Spleen (tissue), 11 donors: Measurements from ENCODE around the gene JKAMP. TPM values are rescaled to one million over a fixed set of nuclear protein-coding genes. Genes with fewer than 3 reads are reported as not detected.

ENCODE experiments used
- DNase-seq: peaks from one replicate; pipeline ENCODE4 v3.0.0-alpha.2; 2020
- H3K27ac ChIP-seq, 8 donors: fragments of 200-600 bp; sonication (generic) in 7 of 8; 1 replicate in 4 of 8; 2 replicates in 4 of 8; pipeline versions ENCODE4 v1.5.0 to v1.8.0; 2016 to 2021; ENCODE audit warnings: inconsistent platforms in 4 of 8, mild to moderate bottlenecking in 4 of 8, moderate library complexity in 1 of 8
- H3K27me3 ChIP-seq, 7 donors: fragments of 200-600 bp; sonication (generic) in 6 of 7; replicated peaks in 1 of 7; 1 replicate in 4 of 7; 2 replicates in 3 of 7; pipeline versions ENCODE4 v1.5.0 to v1.8.0; 2016 to 2021; ENCODE audit warnings: inconsistent platforms in 3 of 7, mild to moderate bottlenecking in 1 of 7
- H3K36me3 ChIP-seq, 6 donors: fragments of 200-600 bp; sonication (generic) in 5 of 6; 1 replicate in 4 of 6; 2 replicates in 2 of 6; pipeline versions ENCODE4 v1.5.0 to v1.8.0; 2016 to 2021; ENCODE audit warnings: inconsistent platforms in 2 of 6
- H3K4me1 ChIP-seq, 6 donors: fragments of 200-600 bp; sonication (generic) in 5 of 6; 1 replicate in 3 of 6; 2 replicates in 3 of 6; pipeline versions ENCODE4 v1.5.0 to v1.8.0; 2016 to 2021; ENCODE audit warnings: inconsistent platforms in 3 of 6
- H3K4me3 ChIP-seq, 8 donors: fragments of 200-600 bp; sonication (generic) in 7 of 8; 1 replicate in 4 of 8; 2 replicates in 4 of 8; pipeline versions ENCODE4 v1.5.0 to v1.8.0; 2016 to 2021; ENCODE audit warnings: inconsistent platforms in 4 of 8, mild to moderate bottlenecking in 4 of 8, moderate library complexity in 2 of 8
- H3K9me3 ChIP-seq, 8 donors: fragments of 200-600 bp; sonication (generic) in 7 of 8; 1 replicate in 4 of 8; 2 replicates in 4 of 8; pipeline versions ENCODE4 v1.5.0 to v1.8.0; 2016 to 2021; ENCODE audit warnings: inconsistent platforms in 4 of 8
- CTCF ChIP-seq, 11 experiments: fragments of 200-600 bp in 7 of 11; fragments of 450-650 bp in 4 of 11; sonication (generic) in 4 of 11; IDR thresholded peaks in 8 of 11; conservative IDR thresholded peaks in 3 of 11; 1 replicate in 7 of 11; 2 replicates in 4 of 11; pipeline versions ENCODE4 v1.4.0 to v1.8.0; 2016 to 2021; ENCODE audit warnings: antibody characterized with exemption in 11 of 11, inconsistent platforms in 4 of 11, mild to moderate bottlenecking in 1 of 11
- POLR2A ChIP-seq, 3 donors: fragments of 450-650 bp; IDR thresholded peaks; one replicate each; pipeline ENCODE4 v1.5.1; 2017; ENCODE audit warnings: antibody characterized with exemption in 3 of 3, mild to moderate bottlenecking in 1 of 3
- POLR2AphosphoS5 ChIP-seq, 3 donors: sonication (generic); formaldehyde crosslinking; IDR thresholded peaks; one replicate each; pipeline ENCODE4 v1.5.1; 2017; ENCODE audit warnings: antibody characterized with exemption in 3 of 3
- WGBS, 5 donors: extraction: QIAGEN DNeasy Blood & Tissue Kit in 3 of 5; methylation state at CpG; one replicate each; pipeline versions ENCODE4 v1.1.5 to v1.1.7; 2013 to 2018; 5-methylcytosine and 5-hydroxymethylcytosine counted together
- intact Hi-C: fragments of 100-400 bp; cut with DNase I; formaldehyde crosslinking; loops from one replicate; pipeline ENCODE4 v1.15.0; 2023; ENCODE audit warnings: low total_unique reads
- polyA plus RNA-seq, 3 donors: library from polyadenylated mRNA; stranded (reverse); fragments of 200-250 nt; gene quantifications; one replicate each; pipeline ENCODE4 v1.2.1, GENCODE V29; 2013
- total RNA-seq, 7 donors: library from RNA; depleted of rRNA in 3 of 7; stranded (reverse); fragments of >200 nt in 3 of 7; fragmentation: NEBNext Ultra II Directional in 4 of 7; extraction: Animal tissue kit (Norgen Biotek cat#: 25700) in 4 of 7; gene quantifications; one replicate each; pipeline versions ENCODE4 v1.1.0 to v1.2.1, GENCODE V29; 2016 to 2021
- donor health status: healthy with polysubstance abuse.
- donor health status: DM: no; HTN: no; CAD: no; lungs with moderate emphysema.
- donor health status: DM: no; HTN: no; CAD: no.
- donor health status: Bipolar disorder and iron deficiency.
- donor health status: healthy.
- donor health status: DM: no; HTN: no; CAD: no.
- donor health status: DM: yes; HTN: yes; CAD: no.

Gene JKAMP
- total and polyA plus RNA-seq, 10 donors: 18.9 to 92.2 (median 36.5) TPM

GRCh38 chr14:59507752-59508103 is 23.4 kb downstream of the JKAMP start:
- DNase-seq: no peak
- intact Hi-C loops: no loop called here
- H3K27me3 ChIP-seq: peaks cover 0 to 4% (median 0%) of the 10 kb centered on the region in 7 donors
- 92 to 97% (median 97%) methylated on average over 3 of the region's 3 CpGs for WGBS, 5 donors
- H3K4me3 ChIP-seq: no peak overlapping the region
- no peaks in the 10 kb centered on the region for H3K9me3 ChIP-seq
- no peak overlapping the region for H3K27ac ChIP-seq
- no peaks in the 10 kb centered on the region for H3K4me1 ChIP-seq
- H3K36me3 ChIP-seq: peaks cover 0 to 30% (median 7%) of the 10 kb centered on the region in 6 donors
- no peak for TF ChIP-seq CTCF (IDR thresholded peaks at IDR 0.05 in 8 of 11, conservative IDR thresholded peaks at IDR 0.05 in 3 of 11)
- no peak for TF ChIP-seq POLR2A (IDR thresholded peaks at IDR 0.05)
- no peak for TF ChIP-seq POLR2AphosphoS5 (IDR thresholded peaks at IDR 0.05)

DNA sequence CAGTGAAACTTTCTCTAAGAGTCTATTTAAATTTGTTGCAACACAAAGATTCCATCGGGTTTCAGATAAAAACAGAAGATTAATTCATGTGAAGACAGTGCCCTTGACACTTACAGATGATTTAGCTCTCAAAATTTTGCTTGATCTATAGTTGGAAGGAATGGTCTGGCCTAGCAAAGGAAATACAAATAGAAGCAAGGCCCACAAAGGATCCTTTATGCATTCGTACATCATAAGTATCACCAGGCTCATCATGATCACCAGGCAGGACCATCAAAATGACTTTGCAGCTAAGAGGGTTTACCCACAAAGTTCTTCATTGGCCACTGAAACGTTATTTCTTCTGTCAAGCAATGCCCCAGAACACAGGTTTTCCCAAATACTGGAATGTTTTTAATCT is 24.8 kb downstream of the JKAMP start:
- no peak overlapping the region for H3K4me3 ChIP-seq
- peaks cover 0 to 4% (median 0%) of the 10 kb centered on the region in 7 donors for H3K27me3 ChIP-seq
- H3K9me3 ChIP-seq: no peaks in the 10 kb centered on the region
- 80 to 90% (median 85%) methylated on average over 3 of the region's 3 CpGs for WGBS, 5 donors
- no peak overlapping the region for H3K27ac ChIP-seq
- DNase-seq: no peak
- intact Hi-C loops: no loop called here
- TF ChIP-seq POLR2AphosphoS5 (IDR thresholded peaks at IDR 0.05) (no peak), CTCF (IDR thresholded peaks at IDR 0.05 in 8 of 11, conservative IDR thresholded peaks at IDR 0.05 in 3 of 11) (no peak), POLR2A (IDR thresholded peaks at IDR 0.05) (no peak)
- H3K4me1 ChIP-seq: no peaks in the 10 kb centered on the region
- H3K36me3 ChIP-seq: peaks cover 0 to 17% (median 2%) of the 10 kb centered on the region in 6 donors

GRCh38 chr14:59510001-59510400 is 25.7 kb downstream of the JKAMP start:
- Histone ChIP-seq H3K27me3 (peaks cover 0 to 4% (median 0%) of the 10 kb centered on the region in 7 donors), H3K4me1 (no peaks in the 10 kb centered on the region), H3K9me3 (no peaks in the 10 kb centered on the region), H3K36me3 (peaks cover 0 to 8% (median 0%) of the 10 kb centered on the region in 6 donors), H3K27ac (no peak overlapping the region), H3K4me3 (no peak overlapping the region)
- no peak for DNase-seq
- TF ChIP-seq POLR2AphosphoS5 (IDR thresholded peaks at IDR 0.05) (no peak), POLR2A (IDR thresholded peaks at IDR 0.05) (no peak), CTCF (IDR thresholded peaks at IDR 0.05 in 8 of 11, conservative IDR thresholded peaks at IDR 0.05 in 3 of 11) (no peak)
- intact Hi-C loops: no loop called here
- 81 to 94% (median 92%) methylated on average over 2 of the region's 2 CpGs for WGBS, 5 donors

GRCh38 chr14:59510966-59511365 is 26.6 kb downstream of the JKAMP start:
- Histone ChIP-seq H3K4me3 (no peak overlapping the region), H3K27me3 (peaks cover 0 to 4% (median 0%) of the 10 kb centered on the region in 7 donors), H3K4me1 (no peaks in the 10 kb centered on the region), H3K27ac (no peak overlapping the region), H3K36me3 (no peaks in the 10 kb centered on the region), H3K9me3 (no peaks in the 10 kb centered on the region)
- WGBS, 5 donors: 58 to 82% (median 76%) methylated on average over 3 of the region's 3 CpGs
- TF ChIP-seq POLR2AphosphoS5 (IDR thresholded peaks at IDR 0.05) (no peak), POLR2A (IDR thresholded peaks at IDR 0.05) (no peak), CTCF (IDR thresholded peaks at IDR 0.05 in 8 of 11, conservative IDR thresholded peaks at IDR 0.05 in 3 of 11) (no peak)
- intact Hi-C loops: no loop called here
- DNase-seq: no peak
